PC-3 (cell line): ENCODE results near the gene DPEP1. TPM values are rescaled to one million over a fixed set of nuclear protein-coding genes. Genes with fewer than 3 reads are reported as not detected.

Experiments
- ATAC-seq: fragments of 200-7000 bp; cut with Tn5 transposase; 2 replicates; pipeline ENCODE4 v1.9.1; 2020; ENCODE audit warnings: mild to moderate bottlenecking, moderate library complexity
- BruUV-seq: library from RNA; stranded (reverse); fragments of 400-500 nt; replicated peaks from 2 replicates; lab custom pipeline; 2021; lab: Mats Ljungman, UMichigan
- CTCF ChIA-PET: fragments of 300-600 bp; sonication (Branson Sonifier 250); formaldehyde crosslinking; loops from one replicate; lab custom pipeline; 2022; ENCODE audit warnings: antibody characterized with exemption; lab: Charles Lee
- POLR2A ChIA-PET: fragments of 300-600 bp; sonication (Branson Sonifier 250); formaldehyde crosslinking; loops from one replicate; lab custom pipeline; 2022; ENCODE audit warnings: antibody characterized with exemption; ENCODE audit not compliant: unreplicated experiment; lab: Charles Lee
- DNase-seq: peaks from one replicate; pipeline ENCODE4 v3.0.0-alpha.2; 2015
- H2AFZ ChIP-seq: fragments of 300-600 bp; sonication (generic); 2 replicates; pipeline ENCODE4 v1.6.0; 2016; ENCODE audit warnings: antibody characterized with exemption, low read length
- H3F3A ChIP-seq: fragments of 300-600 bp; sonication (generic); one replicate; pipeline ENCODE4 v1.6.0; 2017; ENCODE audit warnings: antibody characterized with exemption, low read length, control low read depth, mild to moderate bottlenecking; ENCODE audit not compliant: unreplicated experiment
- H3K27ac ChIP-seq: fragments of 300-600 bp; sonication (generic); 2 replicates; pipeline ENCODE4 v1.5.1; 2016; ENCODE audit warnings: mild to moderate bottlenecking, low read length
- H3K27me3 ChIP-seq: fragments of 300-600 bp; sonication (generic); 2 replicates; pipeline ENCODE4 v1.6.1; 2016; ENCODE audit warnings: low read length, mixed read lengths
- H3K36me3 ChIP-seq: fragments of 300-600 bp; sonication (generic); 2 replicates; pipeline ENCODE4 v1.6.1; 2016; ENCODE audit warnings: low read depth, mixed run types, low read length, mixed read lengths
- H3K4me1 ChIP-seq: fragments of 300-600 bp; sonication (generic); 2 replicates; pipeline ENCODE4 v1.5.1; 2016; ENCODE audit warnings: low read length; ENCODE audit not compliant: insufficient read depth
- H3K4me2 ChIP-seq: fragments of 300-600 bp; sonication (generic); 2 replicates; pipeline ENCODE4 v1.6.0; 2016; ENCODE audit warnings: low read length
- H3K4me3 ChIP-seq: fragments of 300-600 bp; sonication (generic); 2 replicates; pipeline ENCODE4 v1.5.1; 2016; ENCODE audit warnings: mild to moderate bottlenecking, low read length, mixed read lengths
- H3K79me2 ChIP-seq: fragments of 300-600 bp; sonication (generic); 2 replicates; pipeline ENCODE4 v1.6.1; 2017; ENCODE audit warnings: low read length, mixed read lengths
- H3K9ac ChIP-seq: fragments of 300-600 bp; sonication (generic); 2 replicates; pipeline ENCODE4 v1.6.0; 2016; ENCODE audit warnings: mild to moderate bottlenecking, low read length
- H3K9me2 ChIP-seq: fragments of 300-600 bp; sonication (generic); replicated peaks from 2 replicates; pipeline ENCODE4 v1.6.1; 2016; ENCODE audit warnings: mixed run types, low read length, mixed read lengths
- H3K9me3 ChIP-seq: fragments of 300-600 bp; sonication (generic); 2 replicates; pipeline ENCODE4 v1.6.1; 2016; ENCODE audit warnings: low read length, mixed read lengths
- H4K20me1 ChIP-seq: fragments of 300-600 bp; sonication (generic); 2 replicates; pipeline ENCODE4 v1.6.1; 2016; ENCODE audit warnings: low read length, mixed read lengths
- CTCF ChIP-seq: fragments of 300-600 bp; sonication (generic); conservative IDR thresholded peaks from 2 replicates; pipeline ENCODE4 v1.5.1; 2017; ENCODE audit warnings: antibody characterized with exemption, low read depth, mild to moderate bottlenecking, low read length
- EZH2 ChIP-seq: fragments of 300-600 bp; sonication (generic); IDR thresholded peaks from one replicate; pipeline ENCODE4 v1.6.1; 2017; ENCODE audit warnings: antibody characterized with exemption, mild to moderate bottlenecking, low read length; ENCODE audit not compliant: unreplicated experiment
- EZH2phosphoT487 ChIP-seq: fragments of 300-600 bp; sonication (generic); IDR thresholded peaks from 2 replicates; pipeline ENCODE4 v1.6.1; 2018; ENCODE audit warnings: mild to moderate bottlenecking, antibody characterized with exemption, low read length, borderline replicate concordance
- intact Hi-C: fragments of 100-400 bp; cut with micrococcal nuclease; formaldehyde crosslinking; loops from 2 replicates; pipeline ENCODE4 v1.9.0; 2023
- total RNA-seq: library from RNA; depleted of rRNA; stranded (reverse); fragments of >200 nt; gene quantifications from 2 replicates; pipeline ENCODE4 v1.2.3, GENCODE V29; 2014

The DPEP1 gene
- total RNA-seq, 1 experiment from 2014 or later = not detected

GRCh38 chr16:89581861-89582563 lies 31.4 kb upstream of the DPEP1 start:
- no peak overlapping the region for H3K4me3 ChIP-seq
- no peaks in the 10 kb centered on the region for H3K27me3 ChIP-seq
- no TSS peak for BruUV-seq
- no peaks in the 10 kb centered on the region for H3K9me3 ChIP-seq
- ChIA-PET CTCF (no interaction called here), POLR2A (no interaction called here)
- H3K79me2 ChIP-seq = peaks cover 4% of the 10 kb centered on the region
- intact Hi-C loops = no loop called here
- no peaks in the 10 kb centered on the region for H3K9me2 ChIP-seq
- H3F3A ChIP-seq = peaks cover 6% of the 10 kb centered on the region
- H4K20me1 ChIP-seq = no peaks in the 10 kb centered on the region
- H3K9ac ChIP-seq = peak overlapping the region; percentile 15; the same call in 1 of the 2 replicates
- ATAC-seq (peak; percentile 70), DNase-seq (peak; percentile 51)
- no peak overlapping the region for H2AFZ ChIP-seq
- H3K27ac ChIP-seq = peak overlapping the region; percentile 39
- peak overlapping the region; percentile 24 for H3K4me2 ChIP-seq
- TF ChIP-seq CTCF (no peak), EZH2 (no peak), EZH2phosphoT487 (no peak)
- peaks cover 19% of the 10 kb centered on the region for H3K4me1 ChIP-seq
- peaks cover 10% of the 10 kb centered on the region for H3K36me3 ChIP-seq

GRCh38 chr16:89582614-89583196 lies 30.7 kb upstream of the DPEP1 start:
- Histone ChIP-seq H3K79me2 (no peaks in the 10 kb centered on the region), H4K20me1 (no peaks in the 10 kb centered on the region), H3K4me2 (peak overlapping the region; percentile 24; the same call in 1 of the 2 replicates), H3K36me3 (peaks cover 10% of the 10 kb centered on the region), H3K9ac (peak overlapping the region; percentile 15; the same call in 1 of the 2 replicates), H3K9me2 (no peaks in the 10 kb centered on the region), H3K27ac (peak overlapping the region; percentile 39), H2AFZ (no peak overlapping the region), H3F3A (peaks cover 6% of the 10 kb centered on the region), H3K9me3 (no peaks in the 10 kb centered on the region), H3K4me1 (peaks cover 19% of the 10 kb centered on the region), H3K27me3 (no peaks in the 10 kb centered on the region), H3K4me3 (no peak overlapping the region)
- ChIA-PET POLR2A (no interaction called here), CTCF (no interaction called here)
- DNase-seq (no peak), ATAC-seq (no peak)
- intact Hi-C loops = no loop called here
- no TSS peak for BruUV-seq
- TF ChIP-seq EZH2phosphoT487 (no peak), CTCF (no peak), EZH2 (no peak)
